Kidney (tissue), 14 donors: ENCODE data around the gene UGT1A1. TPM values are rescaled to one million over a fixed set of nuclear protein-coding genes. Genes with fewer than 3 reads are reported as not detected.
A peak's percentile ranks its signal among the peaks of the same experiment; 100 is the strongest.

Source experiments
- DNase-seq, 5 donors: peaks; one replicate each; pipeline ENCODE4 v3.0.0-alpha.2; 2013 to 2020
- FAIRE-seq: peaks from 2 replicates; lab custom pipeline; 2012; peaks lifted over from hg19 to GRCh38; lab: Jason Lieb, UNC
- H3K27ac ChIP-seq, 2 donors: one replicate each; pipeline ENCODE4 v1.7.0; 2013; ENCODE audit warnings: low read depth in 2 of 2, low read length in 2 of 2, inconsistent platforms in 1 of 2
- H3K27me3 ChIP-seq: one replicate; pipeline ENCODE4 v1.7.1; 2013; ENCODE audit warnings: low read length, inconsistent platforms; ENCODE audit not compliant: control insufficient read depth, insufficient read depth
- H3K36me3 ChIP-seq, 3 donors: one replicate each; pipeline versions ENCODE4 v1.7.0 to v1.7.1; 2013; ENCODE audit warnings: low read length in 3 of 3, control low read depth in 1 of 3, inconsistent platforms in 1 of 3; ENCODE audit not compliant: insufficient read depth in 3 of 3, control insufficient read depth in 2 of 3
- H3K4me1 ChIP-seq, 3 donors: one replicate each; pipeline versions ENCODE4 v1.7.0 to v1.7.1; 2013; ENCODE audit warnings: low read length in 3 of 3, inconsistent platforms in 1 of 3, low read depth in 1 of 3; ENCODE audit not compliant: control insufficient read depth in 2 of 3, insufficient read depth in 2 of 3
- H3K4me3 ChIP-seq, 3 donors: one replicate each; pipeline versions ENCODE4 v1.7.0 to v1.8.1; 2013; ENCODE audit warnings: low read length in 3 of 3, control low read depth in 1 of 3, inconsistent platforms in 1 of 3
- H3K9ac ChIP-seq, 3 donors: one replicate each; pipeline versions ENCODE4 v1.7.0 to v1.7.1; 2013; ENCODE audit warnings: low read length in 3 of 3, control low read depth in 1 of 3, inconsistent platforms in 1 of 3
- H3K9me3 ChIP-seq, 3 donors: one replicate each; pipeline versions ENCODE4 v1.7.0 to v1.7.1; 2013; ENCODE audit warnings: low read length in 3 of 3, control low read depth in 1 of 3, inconsistent platforms in 1 of 3; ENCODE audit not compliant: control insufficient read depth in 2 of 3, insufficient read depth in 1 of 3
- intact Hi-C: fragments of 100-400 bp; cut with DNase I; formaldehyde crosslinking; loops from one replicate; pipeline ENCODE4 v1.11.1; 2022
- polyA plus RNA-seq: library from polyadenylated mRNA; stranded (reverse); fragments of 350-450 nt; fragmentation: Illumina TruSeq; extraction: RNeasy Lipid Tissue Mini Kit (QIAGEN cat#74804); gene quantifications from one replicate; pipeline ENCODE4 v1.2.3, GENCODE V29; 2014; ENCODE audit warnings: low read depth, low replicate concordance; ENCODE audit not compliant: insufficient read depth
- total RNA-seq: library from RNA; stranded (reverse); fragmentation: NEBNext Ultra II Directional; extraction: Animal tissue kit (Norgen Biotek cat#: 25700); gene quantifications from one replicate; pipeline ENCODE4 v1.2.1, GENCODE V29; 2021
- TF ChIP-seq, protein P1 (sequence below): IDR thresholded peaks from 3 replicates; pipeline ENCODE4 v1.5.1; 2012; ENCODE audit warnings: mild to moderate bottlenecking, moderate library complexity, borderline replicate concordance; ENCODE audit not compliant: insufficient read depth; ENCODE audit errors: extremely low read depth
- donor health status: control.
- donor health status: control.
- donor health status: control.
- donor health status: control.
- donor health status: control.
- donor health status: DM: yes; HTN: yes; CAD: no.
- donor health status: Normal renal cell carcinoma (clear cell type).

The UGT1A1 gene
- total and polyA plus RNA-seq, 2 donors from 2014 or later, result 1.4 to 3.6 TPM

DNA sequence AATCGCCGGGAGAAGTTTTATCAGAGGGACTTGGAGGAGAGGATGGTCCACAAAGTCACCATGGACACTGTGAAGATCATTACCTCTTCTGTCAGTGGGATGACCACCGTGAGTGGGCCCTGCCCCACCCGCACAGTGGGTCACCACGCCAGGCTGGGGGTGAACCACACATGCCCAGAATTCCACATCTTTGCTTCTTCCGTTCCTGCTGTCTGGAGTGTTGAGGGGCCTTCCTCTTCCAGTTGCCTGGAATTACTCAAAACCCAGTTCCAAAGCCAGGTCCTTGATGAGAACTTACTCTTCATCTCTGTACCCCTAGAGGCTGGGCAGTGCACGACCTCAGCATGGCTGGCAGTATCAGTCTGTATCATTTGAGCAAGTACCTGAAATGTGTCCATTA lies 40.1 kb downstream of the UGT1A1 start:
- DNase-seq (no peak), FAIRE-seq (no peak)
- Histone ChIP-seq H3K4me3 (no peak overlapping the region), H3K9ac (no peak overlapping the region), H3K9me3 (no peaks in the 10 kb centered on the region), H3K36me3 (no peaks in the 10 kb centered on the region), H3K27me3 (no peaks in the 10 kb centered on the region), H3K27ac (no peak overlapping the region), H3K4me1 (no peaks in the 10 kb centered on the region)
- intact Hi-C loops, result no loop called here
- TF ChIP-seq, protein P1, sequence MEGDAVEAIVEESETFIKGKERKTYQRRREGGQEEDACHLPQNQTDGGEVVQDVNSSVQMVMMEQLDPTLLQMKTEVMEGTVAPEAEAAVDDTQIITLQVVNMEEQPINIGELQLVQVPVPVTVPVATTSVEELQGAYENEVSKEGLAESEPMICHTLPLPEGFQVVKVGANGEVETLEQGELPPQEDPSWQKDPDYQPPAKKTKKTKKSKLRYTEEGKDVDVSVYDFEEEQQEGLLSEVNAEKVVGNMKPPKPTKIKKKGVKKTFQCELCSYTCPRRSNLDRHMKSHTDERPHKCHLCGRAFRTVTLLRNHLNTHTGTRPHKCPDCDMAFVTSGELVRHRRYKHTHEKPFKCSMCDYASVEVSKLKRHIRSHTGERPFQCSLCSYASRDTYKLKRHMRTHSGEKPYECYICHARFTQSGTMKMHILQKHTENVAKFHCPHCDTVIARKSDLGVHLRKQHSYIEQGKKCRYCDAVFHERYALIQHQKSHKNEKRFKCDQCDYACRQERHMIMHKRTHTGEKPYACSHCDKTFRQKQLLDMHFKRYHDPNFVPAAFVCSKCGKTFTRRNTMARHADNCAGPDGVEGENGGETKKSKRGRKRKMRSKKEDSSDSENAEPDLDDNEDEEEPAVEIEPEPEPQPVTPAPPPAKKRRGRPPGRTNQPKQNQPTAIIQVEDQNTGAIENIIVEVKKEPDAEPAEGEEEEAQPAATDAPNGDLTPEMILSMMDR, result no peak

DNA sequence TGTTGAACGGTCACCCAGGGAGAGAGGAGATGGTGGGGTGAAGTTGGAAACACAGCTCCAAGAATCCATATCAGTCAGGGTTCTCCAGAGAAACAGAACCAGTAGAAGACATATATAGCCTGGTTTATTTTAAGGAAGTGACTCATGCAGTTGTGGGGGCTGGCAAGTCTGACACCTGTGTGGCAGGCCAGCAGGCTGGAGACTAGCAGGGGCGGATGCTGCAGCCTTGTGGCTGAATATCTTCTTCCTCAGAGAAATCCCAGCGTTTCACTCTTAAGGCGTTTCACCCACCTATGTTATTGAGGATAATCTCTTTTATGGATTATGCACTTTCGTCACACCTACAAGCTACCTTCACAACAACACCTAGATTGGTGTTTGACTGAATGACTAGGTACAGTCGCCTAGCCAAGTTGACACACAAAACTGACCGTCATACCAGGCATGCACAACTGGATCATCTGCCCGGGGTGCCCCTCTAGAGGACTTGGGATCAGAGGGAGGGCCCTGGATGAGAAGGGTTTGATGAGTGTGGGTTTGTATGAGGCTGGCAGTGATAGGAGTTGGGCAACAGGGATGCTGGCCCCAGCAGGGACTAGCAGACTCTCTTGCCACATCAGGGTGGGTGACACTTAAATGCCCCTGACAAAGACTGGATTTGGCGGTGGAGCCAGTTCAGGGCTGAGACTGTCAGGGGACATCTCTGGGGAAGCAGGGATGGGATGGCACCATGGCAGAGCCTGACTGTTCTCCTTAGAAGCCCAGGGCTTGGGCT lies 41.5 kb downstream of the UGT1A1 start:
- no peaks in the 10 kb centered on the region for H3K9me3 ChIP-seq
- H3K27me3 ChIP-seq, result no peaks in the 10 kb centered on the region
- no peaks in the 10 kb centered on the region for H3K36me3 ChIP-seq
- TF ChIP-seq, protein P1, result no peak
- DNase-seq, result no peak
- H3K9ac ChIP-seq, result no peak overlapping the region
- no peak overlapping the region for H3K27ac ChIP-seq
- no peaks in the 10 kb centered on the region for H3K4me1 ChIP-seq
- FAIRE-seq, result no peak
- H3K4me3 ChIP-seq, result no peak overlapping the region
- intact Hi-C loops, result no loop called here

DNA sequence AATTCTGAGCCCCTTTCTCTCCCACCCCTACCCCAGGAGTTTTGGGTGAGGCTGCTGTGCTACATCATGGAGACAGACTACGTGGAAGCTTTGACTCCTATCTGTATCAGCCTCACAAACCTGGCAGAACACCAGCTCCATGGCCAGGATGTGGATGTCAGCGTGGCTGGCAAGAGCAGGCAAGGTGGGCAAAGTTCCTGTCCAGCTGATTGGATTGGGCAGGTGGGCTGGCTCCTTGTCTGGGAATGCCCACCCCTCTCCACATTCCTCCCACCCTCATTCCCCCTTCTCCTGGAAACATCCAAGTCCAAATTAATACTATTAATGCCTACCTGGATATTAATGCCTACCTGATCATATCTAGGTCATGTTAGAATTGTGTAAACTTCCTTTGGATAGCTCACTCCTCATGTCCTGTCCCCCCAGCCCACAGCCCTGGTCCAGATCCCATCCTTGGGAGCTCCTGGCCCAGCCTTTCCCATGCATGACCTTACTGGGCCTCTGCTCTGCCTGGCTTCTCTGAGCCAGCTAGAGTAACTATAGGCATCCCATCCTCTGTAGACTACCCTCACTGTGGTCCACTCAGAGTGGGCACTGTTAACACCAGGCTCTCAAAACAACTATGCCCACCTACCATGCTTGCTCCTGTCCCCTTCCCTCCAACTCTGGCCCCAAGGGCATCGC lies 42.2 kb downstream of the UGT1A1 start:
- no peak overlapping the region for H3K27ac ChIP-seq
- TF ChIP-seq, protein P1, result no peak
- no peaks in the 10 kb centered on the region for H3K4me1 ChIP-seq
- no peak for FAIRE-seq
- no peak overlapping the region for H3K4me3 ChIP-seq
- H3K9me3 ChIP-seq, result no peaks in the 10 kb centered on the region
- intact Hi-C loops, result no loop called here
- no peaks in the 10 kb centered on the region for H3K36me3 ChIP-seq
- DNase-seq, result peak in 1 of 5 donors; percentile 22
- no peak overlapping the region for H3K9ac ChIP-seq
- no peaks in the 10 kb centered on the region for H3K27me3 ChIP-seq
